Skeletal muscle cell (primary cell): Measurements from ENCODE around the gene NAA15.
"Not testable (repeated sequence)": the region's sequence is repeated elsewhere in the genome, so short reads cannot be mapped to it uniquely, and the experiment has no call there.

Source experiments
- DNase-seq: peaks from one replicate; pipeline ENCODE4 v3.0.0-alpha.2; 2010; ENCODE audit warnings: low read depth
- H3K4me3 ChIP-seq: 2 replicates; pipeline ENCODE4 v1.5.1; 2011; ENCODE audit warnings: low read depth, mild to moderate bottlenecking, control low read depth, low read length, moderate library complexity

NAA15 gene

GRCh38 chr4:139419388-139419914 is 118.1 kb downstream of the NAA15 start:
- H3K4me3 ChIP-seq = no peak overlapping the region
- DNase-seq = peak; percentile 41

- H3K4me3 ChIP-seq = no peak overlapping the region
- DNase-seq = no peak
Observed at GRCh38 chr4:139420652-139421051, 119.3 kb downstream of the NAA15 start.

DNA sequence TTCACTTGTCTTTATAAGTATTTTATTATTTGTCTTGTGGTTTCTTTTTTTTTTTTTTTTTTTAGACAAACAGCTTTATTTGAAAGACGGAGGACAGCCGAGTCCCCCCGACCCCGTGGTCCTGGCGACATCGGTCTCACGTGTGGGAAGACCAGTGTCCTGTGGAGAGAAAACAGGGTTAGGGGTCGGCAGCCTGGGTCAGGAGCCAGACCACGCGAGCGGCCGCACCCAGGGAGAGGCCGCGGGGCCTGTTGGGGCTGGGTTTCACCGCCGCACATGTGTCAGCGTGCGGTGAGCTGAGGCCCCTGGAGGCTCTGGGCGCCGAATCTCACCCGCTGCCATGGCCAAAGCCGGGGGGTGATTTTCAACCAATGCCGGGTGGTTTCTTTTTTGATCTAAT is 134.8 kb downstream of the NAA15 start:
- H3K4me3 ChIP-seq = no peak overlapping the region
- DNase-seq = no peak

GRCh38 chr4:139438141-139438540 is 136.8 kb downstream of the NAA15 start:
- DNase-seq = no peak
- H3K4me3 ChIP-seq = no peak overlapping the region

GRCh38 chr4:139441029-139441428 is 139.7 kb downstream of the NAA15 start:
- H3K4me3 ChIP-seq = no peak overlapping the region
- no peak for DNase-seq

GRCh38 chr4:139443661-139444060 is 142.4 kb downstream of the NAA15 start:
- DNase-seq = no peak

DNA sequence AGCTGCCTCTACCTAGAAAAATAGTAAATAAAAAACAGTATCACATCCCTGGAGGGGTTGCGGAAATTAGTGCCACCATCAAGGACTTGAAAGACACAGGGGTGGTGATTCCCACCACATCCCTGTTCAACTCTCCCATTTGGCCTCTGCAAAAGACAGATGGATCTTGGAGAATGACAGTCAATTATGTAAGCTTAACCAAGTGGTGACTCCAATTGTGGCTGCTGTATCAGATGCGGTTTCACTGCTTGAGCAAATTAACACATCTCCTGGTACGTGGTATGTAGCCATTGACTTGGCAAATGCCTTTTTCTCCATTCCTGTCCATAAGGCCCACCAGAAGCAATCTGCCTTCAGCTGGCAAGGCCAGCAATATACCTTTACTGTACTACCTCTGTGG is 143.6 kb downstream of the NAA15 start:
- H3K4me3 ChIP-seq, DNase-seq: not testable (repeated sequence)

More at GRCh38 chr4:139443661-139444060, 142.4 kb downstream of the NAA15 start:
- no peak overlapping the region for H3K4me3 ChIP-seq

- DNase-seq = not testable (repeated sequence)
Observed at GRCh38 chr4:139447078-139447477, 145.8 kb downstream of the NAA15 start.

DNA sequence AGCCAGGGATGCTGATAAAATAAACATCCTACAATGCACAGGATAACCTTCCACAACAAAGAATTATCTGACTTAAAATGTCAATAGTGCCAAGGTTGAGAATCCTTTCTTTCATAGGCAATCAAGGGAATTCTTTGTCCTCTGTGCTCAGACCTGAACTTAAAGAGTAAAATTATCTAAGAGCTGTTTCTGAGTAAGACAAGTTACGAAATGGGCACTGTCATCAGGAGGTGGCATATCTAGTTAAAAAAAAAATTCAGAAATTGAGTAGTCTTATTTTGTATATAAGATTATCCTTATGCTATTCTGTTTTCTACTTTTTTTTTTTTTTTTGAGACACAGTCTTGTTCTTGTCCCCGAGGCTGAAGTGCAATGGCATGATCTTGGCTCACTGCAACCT is 149.3 kb downstream of the NAA15 start:
- no peak for DNase-seq
- H3K4me3 ChIP-seq = no peak overlapping the region

More at GRCh38 chr4:139447078-139447477, 145.8 kb downstream of the NAA15 start:
- H3K4me3 ChIP-seq = not testable (repeated sequence)

DNA sequence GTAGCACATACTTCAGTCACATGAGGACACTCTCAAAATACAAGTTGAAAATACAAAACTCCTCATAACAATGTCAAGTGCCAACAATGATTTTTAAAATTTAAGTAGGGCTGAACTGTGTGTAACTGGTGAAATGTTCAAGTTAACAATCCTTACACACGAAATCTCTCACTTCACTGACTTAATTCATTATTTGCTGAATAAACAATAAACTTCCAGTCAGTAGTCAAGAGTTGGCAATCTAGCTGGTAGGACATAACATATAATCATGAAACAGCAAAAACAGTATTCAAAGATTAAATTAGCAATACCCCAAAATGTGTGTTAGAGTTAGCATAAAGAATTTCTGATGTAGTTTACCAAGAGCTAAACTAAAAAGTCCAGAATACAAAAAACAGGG is 150.7 kb downstream of the NAA15 start:
- no peak for DNase-seq
- H3K4me3 ChIP-seq = no peak overlapping the region

GRCh38 chr4:139453041-139453370 is 151.7 kb downstream of the NAA15 start:
- no peak for DNase-seq
- H3K4me3 ChIP-seq = peak overlapping the region; percentile 100

DNA sequence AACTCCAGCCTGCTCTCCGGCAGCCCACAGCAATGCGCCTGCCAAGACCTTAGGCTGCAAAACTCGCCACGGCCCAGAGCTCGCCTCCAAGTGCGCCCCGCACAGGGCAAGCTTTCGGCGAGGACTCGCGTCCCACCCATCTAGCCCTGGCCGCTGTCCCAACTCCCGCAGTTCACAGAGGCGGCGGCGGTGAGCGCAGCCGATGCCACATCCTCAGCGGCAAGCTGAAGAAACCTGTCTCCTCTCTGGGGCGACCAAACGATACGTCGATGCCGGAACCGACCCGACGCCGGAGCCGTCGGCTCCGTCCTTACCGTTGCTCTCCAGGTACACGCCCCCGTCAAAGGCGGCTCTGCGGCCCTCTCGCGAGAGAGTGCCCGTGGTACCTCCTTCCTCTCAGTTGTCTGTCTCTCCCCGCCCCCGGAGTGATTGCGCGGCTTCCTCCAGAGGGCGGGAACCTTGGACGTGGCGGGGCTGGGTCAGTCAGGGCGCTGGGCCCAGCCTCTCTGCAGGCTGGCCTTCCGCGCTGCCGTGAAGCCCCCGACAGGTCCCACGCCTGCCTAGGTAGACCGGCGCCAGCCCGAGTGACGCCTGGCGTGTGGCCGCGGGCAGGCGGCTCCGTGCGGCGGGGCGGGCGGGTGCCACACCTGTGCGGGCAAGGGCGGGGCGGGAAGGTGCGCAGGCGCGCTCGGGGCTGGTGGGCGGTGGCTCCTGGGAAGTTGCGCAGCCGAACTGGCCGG is 152.2 kb downstream of the NAA15 start:
- peak overlapping the region; percentile 100 for H3K4me3 ChIP-seq
- peak; percentile 94 for DNase-seq

GRCh38 chr4:139454111-139455045 is 153.1 kb downstream of the NAA15 start, which contains the start of gene RAB33B:
Gene RAB33B, plus strand, starts transcription at chr4:139454121. Its CDS starts 75 bp downstream, at chr4:139454196.
- H3K4me3 ChIP-seq = peak within 1 kb of the TSS; percentile 100
- no peak for DNase-seq

DNA sequence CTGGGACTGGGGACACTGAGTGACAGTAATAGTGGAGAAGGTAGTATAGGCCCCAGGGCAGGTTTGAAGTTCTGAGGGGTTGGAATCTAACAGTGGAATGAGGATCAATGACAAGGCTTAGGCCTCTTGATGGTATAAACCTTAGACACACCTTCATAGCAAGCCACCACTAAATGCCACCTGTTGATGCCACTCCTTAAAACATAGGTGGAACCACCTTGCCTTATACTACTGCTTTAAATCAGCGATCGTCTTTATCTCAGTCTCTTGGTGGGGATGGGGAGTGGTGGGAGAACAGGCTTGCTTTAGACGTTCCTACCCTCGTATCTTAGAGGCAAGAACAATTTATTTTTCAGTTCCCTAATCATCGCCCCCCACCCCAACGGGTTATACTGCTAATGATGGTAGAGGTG is 153.8 kb downstream of the NAA15 start:
- H3K4me3 ChIP-seq = peak overlapping the region; percentile 100
- no peak for DNase-seq

DNA sequence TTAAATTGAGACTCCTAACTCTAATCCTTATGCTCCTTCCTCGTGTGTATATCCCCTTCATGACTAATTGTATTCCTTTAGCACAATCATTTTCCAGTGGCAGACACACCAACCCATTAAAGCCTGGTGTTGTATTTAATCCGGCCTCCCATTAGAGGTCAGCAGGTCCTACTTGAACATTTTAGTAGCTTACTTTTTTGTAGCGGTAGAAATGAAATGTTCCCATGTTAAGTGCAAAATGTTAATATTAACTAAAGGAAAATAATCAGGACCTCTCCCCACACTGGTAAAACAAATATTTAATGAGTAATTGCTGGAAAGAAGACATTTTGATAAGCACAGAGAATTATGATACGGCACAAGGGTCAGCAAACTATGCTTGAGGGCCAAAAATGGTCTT is 156.0 kb downstream of the NAA15 start:
- no peak overlapping the region for H3K4me3 ChIP-seq
- no peak for DNase-seq

GRCh38 chr4:139458543-139458942 is 157.2 kb downstream of the NAA15 start:
- DNase-seq = no peak
- H3K4me3 ChIP-seq = no peak overlapping the region

- no peak for DNase-seq
- no peak overlapping the region for H3K4me3 ChIP-seq
Observed at GRCh38 chr4:139458999-139459398, 157.7 kb downstream of the NAA15 start.

DNA sequence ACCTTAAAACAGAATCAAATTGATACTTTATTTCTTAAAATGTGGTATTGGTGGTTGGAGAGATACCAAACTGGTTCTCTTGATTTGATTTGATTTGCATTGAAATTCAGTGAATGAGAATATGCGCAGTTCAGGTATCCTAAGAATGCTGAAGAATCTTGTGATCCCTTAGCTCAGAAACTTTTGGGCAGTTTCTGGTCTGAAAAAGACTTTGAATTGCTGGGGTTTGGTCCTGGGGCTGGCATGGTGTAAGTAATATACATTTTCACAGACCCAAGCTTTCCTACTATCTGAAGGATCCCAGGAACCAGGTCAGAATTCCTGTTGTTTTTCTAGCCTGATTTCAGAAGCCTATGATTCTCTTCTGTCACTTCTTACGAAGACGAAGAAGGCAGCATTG is 159.3 kb downstream of the NAA15 start:
- H3K4me3 ChIP-seq = no peak overlapping the region
- DNase-seq = no peak

GRCh38 chr4:139461022-139461628 is 159.8 kb downstream of the NAA15 start:
- DNase-seq = no peak
- no peak overlapping the region for H3K4me3 ChIP-seq

- DNase-seq, H3K4me3 ChIP-seq: not testable (repeated sequence)
Observed at GRCh38 chr4:139464512-139464911, 163.2 kb downstream of the NAA15 start.
